Ammon's horn (tissue), 1 donor: ENCODE results near the gene MAP7D3.

ENCODE experiments used
- DNase-seq: peaks from one replicate; pipeline ENCODE4 v3.0.0-alpha.2; 2016; ENCODE audit warnings: low spot score

Gene MAP7D3

DNA sequence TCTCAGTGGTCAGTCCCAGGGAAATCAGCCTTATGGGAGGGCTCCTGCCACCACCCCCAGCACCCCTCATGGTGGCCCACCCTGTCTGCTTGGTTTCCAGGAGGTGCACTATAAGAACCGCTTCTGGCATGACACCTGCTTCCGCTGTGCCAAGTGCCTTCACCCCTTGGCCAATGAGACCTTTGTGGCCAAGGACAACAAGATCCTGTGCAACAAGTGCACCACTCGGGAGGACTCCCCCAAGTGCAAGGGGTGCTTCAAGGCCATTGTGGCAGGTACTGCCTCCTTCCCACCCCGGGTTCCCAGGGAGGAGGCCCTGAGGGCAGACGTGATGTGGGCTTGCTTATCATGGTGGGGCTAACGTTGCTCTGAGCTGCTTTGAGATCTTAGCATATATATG lies 44.3 kb downstream of the MAP7D3 start:
- no peak for DNase-seq

DNA sequence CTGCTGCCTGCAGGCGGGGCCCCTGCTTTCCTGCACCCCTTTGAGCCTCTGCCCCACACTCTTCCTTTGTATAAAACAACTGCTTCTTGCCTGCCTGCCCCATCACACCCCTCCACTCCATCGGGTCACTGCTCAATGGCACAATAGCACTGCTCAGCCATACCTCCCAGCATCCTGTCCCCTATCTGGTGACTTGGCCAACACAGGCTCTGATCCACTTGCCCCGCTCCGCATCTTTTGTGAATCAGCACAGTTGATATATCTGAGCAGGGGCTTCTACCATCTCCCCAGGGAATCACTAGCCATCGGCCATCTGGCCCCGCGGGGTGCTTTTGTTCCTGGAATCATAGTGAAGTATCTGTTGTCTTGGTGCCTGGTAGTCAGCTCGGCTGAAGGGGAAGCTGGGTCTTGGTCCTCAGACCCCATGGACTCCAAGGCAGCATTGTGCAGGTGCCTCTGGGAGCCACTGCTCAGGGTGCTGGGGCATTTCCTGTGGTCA lies 45.3 kb downstream of the MAP7D3 start:
- no peak for DNase-seq

DNA sequence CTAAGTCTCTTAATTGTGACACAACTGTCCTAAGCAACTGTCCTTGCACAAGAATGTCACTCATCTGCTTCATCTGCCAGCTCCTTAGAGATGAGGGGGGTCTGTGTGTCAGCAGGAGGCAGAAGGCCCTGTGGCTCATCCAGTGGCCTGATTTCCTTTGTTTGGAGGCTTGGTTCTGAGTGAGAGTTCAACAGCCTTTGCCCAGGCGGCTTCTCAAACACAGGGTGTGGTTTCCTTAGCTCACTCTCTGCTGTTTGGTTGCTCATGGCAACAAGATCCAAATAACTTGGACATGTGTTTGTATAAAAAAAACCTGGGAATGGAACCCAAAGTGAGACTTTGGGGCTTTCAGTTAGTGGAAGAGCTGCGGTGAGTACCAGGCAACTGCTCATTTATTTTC lies 46.6 kb downstream of the MAP7D3 start:
- peak; percentile 7 for DNase-seq

DNA sequence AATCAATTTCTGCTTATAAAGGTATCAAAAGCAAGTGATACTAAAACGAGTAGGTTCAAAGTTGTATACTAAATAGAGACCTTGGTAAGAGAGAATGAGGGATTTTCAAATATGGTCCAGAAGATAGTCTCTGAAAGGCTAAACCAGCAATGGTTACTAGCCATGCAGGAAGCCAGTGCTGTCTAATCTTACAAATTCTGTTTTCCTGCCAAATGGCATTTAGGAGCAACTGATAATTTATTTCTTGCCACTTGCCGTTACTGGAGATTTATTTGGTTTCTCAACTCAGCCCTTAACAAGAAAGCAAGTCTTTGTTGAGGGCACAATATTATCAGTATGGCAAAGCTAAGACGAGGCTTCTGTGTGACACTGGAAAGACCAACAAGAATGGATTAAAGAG lies 47.2 kb downstream of the MAP7D3 start:
- DNase-seq = no peak

DNA sequence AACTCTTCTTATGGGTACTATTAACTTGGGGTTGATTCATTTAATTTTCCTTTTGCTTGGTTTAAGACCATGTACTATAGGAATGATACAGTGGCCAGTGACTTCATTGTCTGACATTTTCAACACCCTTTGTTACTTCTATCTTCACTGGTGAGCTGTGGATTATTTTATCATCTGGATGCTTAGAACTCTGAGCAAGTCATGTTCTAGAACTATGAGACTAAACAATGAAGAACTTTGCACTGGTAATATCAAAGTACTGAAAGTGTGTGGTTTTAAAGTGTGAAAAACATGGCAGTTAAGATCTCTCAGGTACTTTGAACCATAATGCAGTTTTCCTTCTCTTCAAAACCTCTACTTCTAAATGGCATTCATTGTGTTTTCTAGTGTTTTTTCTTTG lies 47.8 kb downstream of the MAP7D3 start:
- no peak for DNase-seq

DNA sequence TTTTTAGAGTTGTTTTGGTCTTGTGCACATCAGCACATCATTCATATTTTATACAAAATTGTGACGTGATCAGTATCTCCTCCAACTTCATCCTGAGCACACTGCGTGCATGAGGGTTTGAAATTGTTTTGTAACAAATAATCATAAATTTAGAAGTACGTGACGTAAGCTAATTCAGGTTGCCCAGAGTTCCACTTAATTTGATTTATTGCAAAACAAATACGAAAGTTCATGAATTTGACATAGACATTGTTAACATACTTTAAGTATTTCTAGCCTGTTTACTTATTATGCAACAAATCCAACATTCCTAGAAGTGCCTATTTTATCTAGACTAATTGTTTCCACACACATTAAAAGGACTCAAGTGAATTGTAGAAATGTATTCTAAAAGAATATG lies 48.3 kb downstream of the MAP7D3 start:
- no peak for DNase-seq

DNA sequence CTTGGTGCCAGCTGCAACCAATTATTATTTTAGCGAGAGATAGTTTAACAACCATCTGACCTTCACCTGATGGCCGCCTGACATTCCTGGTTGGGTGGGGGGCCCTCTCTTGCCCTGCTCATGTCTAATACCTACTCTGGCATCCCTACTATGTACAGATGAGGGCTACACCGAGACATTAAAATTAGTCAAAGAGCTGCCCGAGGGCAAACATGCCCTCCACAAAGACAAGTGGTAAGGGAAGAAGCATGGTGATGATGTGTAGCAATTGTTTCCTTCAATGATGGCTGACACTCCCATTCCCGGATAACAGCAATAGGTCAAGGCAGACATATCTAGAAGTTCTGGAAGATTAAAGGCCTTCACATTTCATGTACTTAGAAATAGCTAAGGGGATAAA lies 49.6 kb downstream of the MAP7D3 start:
- no peak for DNase-seq

DNA sequence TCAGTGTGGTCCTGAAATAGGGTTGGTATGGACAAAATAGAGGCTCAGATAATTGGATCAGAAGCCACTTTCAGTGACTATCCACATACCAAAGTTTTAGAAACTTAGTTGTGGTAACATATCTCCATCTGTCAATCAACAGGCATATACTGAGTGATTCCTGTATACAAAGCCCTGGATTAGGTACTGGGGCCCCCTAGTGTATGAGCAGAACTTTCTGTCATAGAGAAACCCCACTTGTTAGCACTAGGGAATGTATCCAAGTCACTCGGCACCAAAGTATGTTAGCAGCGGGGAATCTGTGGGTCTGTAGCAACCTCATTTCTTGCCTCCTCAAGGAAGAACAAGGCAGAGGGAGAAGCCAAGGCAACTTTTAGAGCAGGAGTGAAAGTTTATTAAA lies 50.7 kb downstream of the MAP7D3 start:
- no peak for DNase-seq

DNA sequence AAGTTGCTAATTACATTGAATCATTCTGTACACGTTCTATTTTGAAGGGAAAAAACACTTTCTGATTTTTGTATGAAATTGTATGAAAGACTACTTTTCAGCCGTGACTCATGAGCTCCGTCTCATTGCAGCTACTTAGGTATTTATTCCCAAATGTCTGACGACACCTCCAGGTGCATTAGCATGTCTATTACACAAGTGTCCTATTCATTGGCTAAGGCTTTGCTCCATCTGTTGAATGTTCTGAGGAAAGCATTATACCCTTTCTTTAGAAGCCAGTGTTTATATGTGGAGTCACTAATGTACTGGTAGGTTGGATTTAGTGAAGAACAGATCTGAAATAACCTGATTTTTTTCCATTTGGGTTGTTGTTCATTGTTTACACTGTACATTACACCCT lies 51.8 kb downstream of the MAP7D3 start:
- no peak for DNase-seq

DNA sequence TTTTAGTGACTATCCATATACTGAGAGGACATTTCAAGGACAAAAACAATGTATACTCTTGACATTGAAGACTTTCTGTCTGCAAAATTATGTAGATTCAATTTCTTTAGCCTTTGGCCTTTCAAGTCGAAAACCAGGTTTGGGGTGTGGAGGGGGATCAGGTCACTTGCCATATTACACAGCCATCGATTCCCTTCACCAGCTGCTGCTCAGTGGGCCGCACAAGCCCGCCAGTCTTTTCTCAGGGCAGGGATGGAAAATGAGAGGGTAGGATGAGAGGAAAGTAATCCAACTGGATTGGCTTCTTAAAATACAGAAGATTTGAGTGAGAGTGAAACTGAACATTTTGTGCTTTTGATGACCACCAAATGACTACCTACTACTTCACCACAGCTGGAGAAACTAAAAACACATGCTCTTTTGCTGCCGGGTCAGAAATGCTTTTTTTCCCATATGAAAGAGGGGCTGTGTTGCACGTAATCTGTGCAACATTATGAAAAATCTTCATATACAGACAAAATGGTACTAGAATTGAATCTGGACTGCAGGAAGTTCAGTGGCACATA lies 52.4 kb downstream of the MAP7D3 start:
- DNase-seq = no peak

DNA sequence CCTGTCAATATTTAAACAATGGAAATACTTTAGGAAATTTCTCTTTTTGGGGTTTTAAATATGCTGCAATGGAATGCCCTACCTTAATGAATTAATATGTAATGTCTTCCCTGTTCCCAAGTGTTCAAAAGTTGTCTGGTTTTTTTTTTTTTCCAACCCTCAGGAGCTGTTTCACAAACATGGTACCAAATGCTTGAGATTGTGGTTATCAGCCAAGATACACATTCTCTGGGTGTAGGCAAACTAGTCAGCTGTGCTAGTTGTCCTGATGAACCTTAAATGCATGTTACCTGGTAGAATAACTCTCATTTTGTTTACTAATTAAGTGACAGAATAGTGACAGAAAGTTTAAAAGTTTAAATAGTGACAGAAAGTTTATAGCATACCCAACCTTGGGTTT lies 53.2 kb downstream of the MAP7D3 start:
- DNase-seq = no peak

DNA sequence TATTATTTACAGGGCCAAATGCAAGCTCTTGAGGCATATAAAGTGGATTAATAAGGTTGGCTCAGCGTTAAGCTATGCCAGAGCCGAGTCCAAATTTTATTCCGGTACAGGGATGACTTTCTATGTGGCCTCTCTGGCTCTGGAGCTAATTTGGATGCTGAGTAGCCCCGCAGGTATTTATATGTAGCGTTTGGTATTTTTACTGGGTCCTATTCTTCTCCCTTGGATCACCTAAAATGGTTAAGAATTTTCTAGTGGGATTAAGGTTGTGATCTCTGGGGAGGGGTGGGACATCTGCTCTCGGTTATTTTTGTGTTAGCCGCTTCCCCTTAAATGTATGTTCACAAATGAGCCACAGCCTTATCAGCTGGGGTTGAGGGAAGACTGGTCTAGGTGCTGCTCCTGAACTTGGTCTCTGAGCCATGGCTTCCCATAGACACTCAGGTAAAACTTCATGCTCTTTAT lies 54.5 kb downstream of the MAP7D3 start:
- no peak for DNase-seq

DNA sequence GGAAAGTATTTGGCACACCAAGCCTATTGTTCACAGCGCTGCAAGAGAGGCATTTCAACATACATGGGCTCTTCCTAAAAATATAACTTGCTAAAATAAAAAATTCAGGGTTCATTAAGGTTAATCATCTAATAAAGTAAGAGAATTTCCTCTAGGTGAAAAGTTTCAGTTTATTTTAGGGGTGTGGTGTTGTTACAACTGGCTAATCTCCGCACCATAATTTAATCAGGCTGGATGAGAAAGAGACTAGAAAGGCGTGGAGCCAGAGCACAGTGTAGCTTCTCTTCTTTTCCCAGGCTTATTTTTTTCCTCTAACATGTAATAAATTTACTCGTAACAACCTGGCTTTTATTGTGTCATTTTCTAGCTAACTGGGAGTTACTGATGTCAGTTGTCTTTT lies 56.0 kb downstream of the MAP7D3 start:
- DNase-seq = no peak

DNA sequence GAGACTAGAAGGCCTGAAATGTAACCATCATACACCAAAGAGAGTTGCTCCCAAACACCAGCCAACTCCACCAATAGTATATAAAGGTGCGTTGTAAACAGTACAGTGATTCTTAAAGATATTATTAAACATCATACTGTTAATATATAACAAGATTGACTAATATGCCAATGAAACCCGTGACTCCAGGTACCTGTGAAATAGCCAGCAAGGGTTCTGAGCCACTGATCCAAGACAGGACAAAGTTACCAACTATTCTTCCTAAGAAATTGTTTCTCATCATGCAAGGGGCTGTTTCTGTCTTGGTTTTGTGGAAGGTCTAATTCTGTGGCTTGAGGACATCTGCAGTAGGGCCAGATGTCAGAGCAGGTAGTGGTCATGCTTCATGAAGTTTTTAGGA lies 56.7 kb downstream of the MAP7D3 start:
- no peak for DNase-seq

DNA sequence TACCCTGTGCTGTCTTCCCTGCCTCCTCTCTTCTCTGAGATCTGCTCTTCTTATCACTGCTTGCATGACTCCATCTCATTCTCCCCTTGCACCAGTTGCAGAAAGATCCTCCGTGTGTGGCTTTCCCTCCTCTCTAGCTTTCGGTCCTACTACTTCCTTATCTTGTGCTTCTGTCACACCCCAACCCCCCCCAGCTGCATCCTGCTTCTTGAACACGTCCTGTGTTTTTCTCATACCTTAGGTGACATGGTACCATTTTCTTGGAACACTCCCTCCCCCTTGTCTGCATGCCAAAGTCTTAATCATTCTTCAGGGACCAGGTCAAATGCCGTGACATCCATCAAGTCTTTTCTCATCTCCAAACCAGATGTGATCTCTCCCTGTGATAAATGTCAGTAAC lies 57.4 kb downstream of the MAP7D3 start:
- no peak for DNase-seq

DNA sequence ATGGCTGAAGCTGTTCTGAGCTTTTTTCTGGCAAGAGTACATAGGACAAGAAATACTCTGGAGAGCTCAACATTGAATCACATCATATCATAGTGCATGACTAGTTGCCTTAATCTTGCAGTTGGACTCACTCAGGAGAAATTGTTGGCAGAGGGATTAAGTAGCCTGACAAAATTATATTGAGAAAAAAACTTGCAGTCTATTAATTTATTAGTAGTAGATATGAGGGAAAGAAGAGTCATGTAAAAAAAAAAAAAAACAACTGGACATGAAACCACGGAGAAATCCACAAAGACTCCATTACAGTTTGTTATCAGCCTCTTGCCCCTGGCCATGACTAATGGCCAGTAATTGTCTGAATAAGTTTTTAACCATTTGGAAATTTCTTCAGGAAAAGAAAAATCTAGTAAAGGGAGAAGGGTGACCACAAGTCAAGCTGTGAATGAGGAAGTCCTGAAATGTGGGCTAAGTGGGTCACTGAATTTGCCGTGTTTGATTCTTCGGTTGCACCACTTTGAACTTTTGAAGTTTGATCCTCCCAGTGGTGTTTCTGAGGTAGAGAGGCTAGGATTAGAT lies 58.3 kb downstream of the MAP7D3 start:
- DNase-seq = no peak

DNA sequence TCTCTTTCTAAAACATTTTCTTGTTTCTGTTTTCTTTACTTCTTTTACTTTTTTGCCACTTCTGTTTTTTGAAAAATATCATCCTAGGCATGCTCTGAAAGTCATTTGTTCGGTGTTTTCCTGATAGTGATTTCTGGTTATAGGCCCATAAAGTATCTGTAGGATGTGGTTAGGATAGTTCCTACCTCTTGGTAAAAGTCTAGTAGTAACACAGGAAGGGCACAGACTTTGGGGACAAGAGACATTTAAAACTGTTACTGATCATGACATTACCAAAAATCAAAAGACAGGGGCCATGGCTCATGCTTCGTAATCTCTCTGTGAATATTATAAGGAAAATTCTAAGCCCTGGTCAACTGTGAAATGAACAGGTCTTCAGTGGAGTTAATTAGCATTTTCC lies 59.1 kb downstream of the MAP7D3 start:
- DNase-seq = no peak

DNA sequence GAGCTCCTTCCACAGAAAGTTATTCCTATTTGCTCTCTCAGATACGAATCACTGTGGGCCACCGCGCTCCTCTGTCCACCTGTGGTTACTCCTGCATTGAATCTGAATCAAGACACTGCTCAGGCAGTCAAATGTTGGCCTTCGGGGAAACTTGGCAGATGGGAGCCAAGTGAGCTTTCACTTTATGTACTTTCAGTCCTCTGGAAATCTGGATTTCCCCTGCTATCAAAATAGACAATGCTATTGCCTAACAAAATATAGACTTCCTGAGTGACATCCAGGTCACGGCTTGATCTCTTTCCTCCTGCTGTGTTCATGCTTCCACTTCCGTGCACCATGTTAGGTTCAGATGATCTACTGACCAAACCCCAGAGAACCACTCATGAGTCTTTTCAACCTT lies 60.0 kb downstream of the MAP7D3 start:
- no peak for DNase-seq

DNA sequence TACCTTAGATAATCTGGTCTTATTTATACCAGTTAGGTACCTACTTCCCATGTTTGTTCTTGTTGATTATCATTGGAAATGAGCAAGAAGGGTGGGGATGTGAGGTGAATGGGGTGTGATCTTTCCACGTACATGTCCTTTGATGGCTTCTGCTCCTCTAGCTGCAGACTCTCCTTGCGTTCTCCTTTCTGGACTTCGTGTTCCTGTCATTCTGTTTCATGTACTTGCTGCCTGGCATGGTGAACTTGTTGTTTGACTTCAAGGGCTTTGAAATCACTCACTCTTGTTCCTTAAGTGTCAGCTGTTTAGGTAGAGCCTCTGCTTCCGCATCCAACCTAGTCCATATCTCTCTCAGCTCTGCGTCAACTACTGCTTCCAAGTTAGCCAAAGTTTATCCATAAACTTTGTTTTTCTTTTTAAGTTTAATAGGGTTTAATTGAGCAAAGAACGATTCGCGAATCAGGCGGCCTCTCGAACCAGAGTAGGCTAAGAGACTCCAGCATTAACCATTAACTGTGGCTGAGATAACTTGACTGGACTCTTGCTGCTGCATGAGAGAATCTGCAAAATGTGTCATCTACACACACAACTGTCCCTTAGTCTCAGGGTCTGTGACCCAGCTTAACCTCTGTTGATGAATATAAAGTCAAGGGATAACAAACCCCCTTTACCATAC lies 61.0 kb downstream of the MAP7D3 start:
- DNase-seq = no peak

DNA sequence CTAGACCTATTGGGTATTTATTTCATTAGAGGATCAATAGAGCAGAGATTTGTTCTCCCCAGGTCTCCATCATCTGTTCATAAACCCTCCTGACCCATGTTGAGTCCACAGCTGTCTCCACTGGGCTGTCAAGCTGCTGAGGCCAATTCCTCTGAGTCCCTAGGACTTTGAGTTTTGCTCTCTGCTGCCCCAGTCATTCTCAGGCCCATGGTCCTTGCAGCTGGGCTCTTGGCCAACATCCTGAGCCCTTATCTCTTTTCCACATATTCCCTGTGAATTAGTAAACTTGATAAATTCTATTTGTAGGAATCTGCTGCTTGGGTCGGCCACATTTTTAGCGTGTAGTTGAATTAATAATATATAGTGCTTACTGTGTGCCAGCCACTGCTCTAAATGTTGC lies 62.0 kb downstream of the MAP7D3 start:
- no peak for DNase-seq

DNA sequence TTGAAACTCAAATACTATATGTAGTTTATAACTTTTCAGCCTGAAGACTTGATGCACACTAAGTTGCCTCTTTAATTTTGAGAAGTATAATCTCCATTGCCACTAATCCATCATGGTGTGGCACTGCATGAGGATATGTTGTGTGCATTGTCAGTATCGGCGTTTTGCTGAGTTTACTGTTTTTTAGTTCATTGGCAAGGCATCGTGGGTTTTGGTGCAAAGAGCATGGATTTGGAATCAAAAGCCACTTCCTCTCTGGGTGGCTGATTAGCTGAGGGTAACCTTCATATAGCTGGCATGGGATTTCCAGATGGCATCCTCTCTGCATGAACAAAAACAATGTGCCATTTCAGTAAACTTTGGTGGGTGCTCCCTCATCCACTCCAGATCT lies 65.2 kb downstream of the MAP7D3 start:
- DNase-seq = no peak

DNA sequence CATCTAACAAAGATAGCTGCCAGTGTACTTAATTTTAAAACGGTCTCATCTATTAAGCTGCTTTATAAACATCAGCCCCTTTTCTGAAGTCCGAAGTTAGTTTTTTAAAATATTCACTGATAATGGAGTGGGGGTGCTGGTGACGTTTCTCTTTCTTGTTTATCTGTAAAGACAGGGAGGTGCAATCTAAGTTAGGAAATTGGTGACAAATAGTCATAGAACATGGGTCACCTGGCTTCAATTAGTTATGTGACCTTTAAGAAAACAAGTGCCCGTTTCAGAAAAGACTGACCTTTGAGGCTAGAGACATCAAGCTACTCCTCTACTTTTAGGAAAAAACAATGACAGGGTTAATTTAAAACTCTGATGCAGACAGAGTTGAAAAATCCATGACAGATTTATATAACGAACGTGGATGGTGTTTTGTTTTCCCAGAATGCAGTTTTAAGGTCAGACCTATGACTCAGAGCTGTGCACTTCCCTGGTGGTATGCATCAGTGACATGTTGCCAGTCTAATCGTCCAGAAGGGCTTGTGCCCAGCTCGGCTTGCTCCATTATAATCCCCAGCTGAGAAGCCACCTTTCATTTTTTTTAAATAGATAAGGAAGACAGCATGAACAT lies 65.7 kb downstream of the MAP7D3 start:
- no peak for DNase-seq

DNA sequence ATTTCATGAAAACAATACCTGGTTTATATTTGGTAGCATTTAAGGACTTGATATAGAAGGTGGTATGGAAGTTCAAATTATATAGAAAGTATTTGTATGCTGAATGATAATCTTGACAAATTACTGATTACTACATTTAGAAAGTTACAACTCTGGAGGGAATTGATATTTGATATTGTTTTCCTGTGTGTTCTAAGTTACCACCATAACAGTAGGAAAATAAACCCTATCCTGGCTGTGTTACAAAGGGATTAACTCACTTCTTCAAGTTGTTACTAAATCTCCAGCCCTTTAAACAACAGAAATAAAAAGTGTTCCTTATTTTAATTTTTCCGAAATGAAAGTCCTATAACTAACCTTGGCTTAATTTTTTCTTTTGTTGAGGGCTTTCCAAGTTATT lies 67.3 kb downstream of the MAP7D3 start:
- DNase-seq = no peak
